GM20000 (cell line): ENCODE measurements around the gene PODXL.
A peak's percentile ranks its signal among the peaks of the same experiment; 100 is the strongest.
"Not testable (repeated sequence)": the region's sequence is repeated elsewhere in the genome, so short reads cannot be mapped to it uniquely, and the experiment has no call there.

Experiments used
- DNase-seq: peaks from one replicate; pipeline ENCODE4 v3.0.0; 2012; ENCODE audit warnings: low spot score
- TF ChIP-seq, protein P1 (sequence below): IDR thresholded peaks from 2 replicates; pipeline ENCODE4 v1.5.1; 2012; ENCODE audit warnings: mild to moderate bottlenecking, control low read depth; ENCODE audit errors: extremely low read depth, missing control alignments

Gene PODXL

DNA sequence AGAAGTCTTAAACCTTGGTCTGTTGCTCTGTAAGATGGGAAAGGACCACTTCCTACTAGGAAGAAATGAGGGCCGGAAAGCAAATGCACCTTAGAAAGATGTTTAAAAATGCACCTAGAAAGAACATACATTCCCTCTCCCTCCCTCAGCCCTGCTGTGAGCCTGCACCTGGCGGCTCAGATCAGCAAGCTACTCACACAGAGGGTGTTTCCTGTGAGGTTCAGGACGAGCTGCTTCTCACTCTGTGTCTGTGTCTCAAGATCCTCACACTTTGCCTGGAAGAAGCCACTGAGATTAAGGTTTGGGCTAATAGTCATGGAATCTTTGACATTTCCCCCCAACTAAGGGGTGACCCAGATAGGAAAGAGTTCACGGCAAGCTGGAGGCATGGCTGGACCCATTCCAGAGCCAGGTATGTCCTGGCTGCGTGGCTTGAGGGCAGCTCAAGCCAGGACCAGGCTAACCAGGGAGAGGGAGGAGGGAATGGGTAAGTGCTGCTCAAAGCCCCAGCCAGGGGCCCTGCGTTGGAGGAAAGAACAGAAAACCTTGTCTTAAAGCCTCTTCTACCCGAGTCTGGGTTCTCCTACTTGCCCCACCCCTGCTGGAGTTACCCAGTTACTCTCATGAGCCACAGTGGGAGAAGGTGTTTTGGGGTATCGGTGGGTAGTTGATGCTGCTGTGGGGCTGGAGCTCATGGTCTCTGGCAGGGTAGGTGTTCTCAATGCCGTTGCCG, 47.5 kb downstream of the PODXL start:
- TF ChIP-seq, protein P1, sequence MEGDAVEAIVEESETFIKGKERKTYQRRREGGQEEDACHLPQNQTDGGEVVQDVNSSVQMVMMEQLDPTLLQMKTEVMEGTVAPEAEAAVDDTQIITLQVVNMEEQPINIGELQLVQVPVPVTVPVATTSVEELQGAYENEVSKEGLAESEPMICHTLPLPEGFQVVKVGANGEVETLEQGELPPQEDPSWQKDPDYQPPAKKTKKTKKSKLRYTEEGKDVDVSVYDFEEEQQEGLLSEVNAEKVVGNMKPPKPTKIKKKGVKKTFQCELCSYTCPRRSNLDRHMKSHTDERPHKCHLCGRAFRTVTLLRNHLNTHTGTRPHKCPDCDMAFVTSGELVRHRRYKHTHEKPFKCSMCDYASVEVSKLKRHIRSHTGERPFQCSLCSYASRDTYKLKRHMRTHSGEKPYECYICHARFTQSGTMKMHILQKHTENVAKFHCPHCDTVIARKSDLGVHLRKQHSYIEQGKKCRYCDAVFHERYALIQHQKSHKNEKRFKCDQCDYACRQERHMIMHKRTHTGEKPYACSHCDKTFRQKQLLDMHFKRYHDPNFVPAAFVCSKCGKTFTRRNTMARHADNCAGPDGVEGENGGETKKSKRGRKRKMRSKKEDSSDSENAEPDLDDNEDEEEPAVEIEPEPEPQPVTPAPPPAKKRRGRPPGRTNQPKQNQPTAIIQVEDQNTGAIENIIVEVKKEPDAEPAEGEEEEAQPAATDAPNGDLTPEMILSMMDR, result no peak
- no peak for DNase-seq

DNA sequence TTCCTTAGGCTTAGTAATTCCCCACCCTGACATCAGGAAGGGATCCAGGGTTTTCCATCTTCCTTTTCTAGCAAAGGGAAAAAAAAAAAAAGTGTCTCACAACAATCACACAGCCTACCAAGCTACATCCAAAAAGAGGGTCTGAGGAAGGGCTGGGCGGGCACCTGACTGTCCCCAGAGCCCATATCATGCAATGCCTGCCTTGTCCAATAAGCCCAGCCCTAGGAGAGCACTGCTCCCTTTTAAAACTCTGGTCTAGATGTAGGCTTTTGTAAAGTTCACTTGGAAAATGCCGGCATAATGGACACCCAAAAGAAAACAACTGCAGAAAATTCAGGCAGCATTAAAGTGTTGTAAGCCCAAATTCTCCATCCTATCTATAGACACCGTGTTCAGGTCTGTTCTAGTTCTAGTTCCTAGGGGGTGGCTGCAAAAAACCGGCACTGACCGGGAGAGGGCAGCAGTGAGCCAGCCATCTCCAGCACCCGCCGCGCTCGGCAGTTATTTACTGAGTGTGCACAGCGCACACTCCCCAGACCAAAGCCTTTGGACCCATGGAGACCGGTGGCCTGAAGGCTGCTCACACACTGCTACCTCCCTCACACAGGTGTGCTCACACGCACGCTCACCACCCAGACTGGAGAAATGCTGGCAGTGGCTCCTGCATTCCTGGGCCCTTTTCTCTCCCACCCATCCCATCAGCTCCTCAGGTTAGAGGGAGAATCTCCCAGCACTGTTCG, 48.7 kb downstream of the PODXL start:
- TF ChIP-seq, protein P1, result peak; percentile 72
- peak; percentile 62 for DNase-seq

DNA sequence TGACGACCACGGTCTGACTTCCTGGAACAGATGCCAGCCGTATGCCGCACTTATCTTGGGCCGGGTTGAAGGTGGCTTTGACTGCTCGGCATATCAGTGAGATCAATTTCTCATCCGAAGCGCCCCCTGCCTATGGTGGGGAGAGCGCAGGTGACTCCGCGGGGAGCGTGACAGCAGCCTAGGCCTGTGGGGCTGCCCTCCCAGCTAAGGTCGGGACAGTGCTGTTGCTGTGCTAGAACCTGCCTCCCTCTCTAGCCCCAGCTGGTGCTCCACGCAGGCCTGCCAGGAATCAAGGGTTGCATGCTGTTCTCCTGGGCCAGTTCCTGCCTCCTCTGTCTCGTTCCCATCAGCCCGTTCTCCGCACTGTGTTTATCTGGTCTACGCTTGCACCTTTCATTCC, 49.8 kb downstream of the PODXL start:
- TF ChIP-seq, protein P1, result no peak
- DNase-seq, result no peak

DNA sequence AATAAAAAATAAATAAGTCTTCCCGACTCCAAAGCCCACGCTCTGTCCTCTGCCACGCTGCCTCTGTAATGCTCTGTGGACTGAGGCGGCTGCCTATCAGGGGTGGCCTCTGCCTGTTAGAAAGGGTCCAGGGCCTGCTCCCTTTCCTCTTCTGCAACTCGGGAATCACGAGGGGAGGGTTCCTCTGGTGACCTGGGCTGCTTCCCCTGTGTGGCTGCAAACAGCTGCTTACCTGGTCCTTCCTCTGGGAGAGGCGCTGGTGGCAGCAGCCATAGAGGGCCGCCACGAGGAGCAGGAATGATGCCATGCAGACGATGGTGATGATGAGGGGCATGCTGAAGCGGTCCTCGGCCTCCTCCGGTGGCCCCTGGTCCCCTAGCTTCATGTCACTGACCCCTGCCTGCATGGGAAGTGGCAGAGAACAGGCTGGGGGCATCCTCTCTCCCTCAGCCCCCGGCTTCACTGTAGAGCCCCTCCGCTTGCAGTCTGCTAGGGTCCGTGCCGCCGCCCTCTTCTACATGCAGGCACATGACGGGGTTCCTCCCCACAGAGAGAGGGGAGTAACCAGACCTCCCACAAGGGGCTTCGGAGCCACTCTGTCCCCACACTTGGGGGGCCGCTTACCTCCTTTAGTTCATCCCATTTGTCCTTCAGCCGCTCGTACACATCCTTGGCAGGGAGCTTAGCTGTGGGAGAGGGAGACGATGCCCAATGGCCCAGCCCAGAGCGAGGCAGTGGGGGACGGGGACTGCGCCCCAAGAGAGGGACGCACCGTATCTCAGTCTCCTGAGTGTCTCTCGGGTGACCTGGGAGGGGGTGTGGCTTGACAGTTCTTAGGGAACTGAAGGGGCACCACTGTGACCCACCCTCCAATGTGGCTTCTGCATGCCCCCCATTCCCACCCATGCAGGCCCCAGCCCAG, 50.5 kb downstream of the PODXL start:
- TF ChIP-seq, protein P1, result no peak
- DNase-seq, result no peak

DNA sequence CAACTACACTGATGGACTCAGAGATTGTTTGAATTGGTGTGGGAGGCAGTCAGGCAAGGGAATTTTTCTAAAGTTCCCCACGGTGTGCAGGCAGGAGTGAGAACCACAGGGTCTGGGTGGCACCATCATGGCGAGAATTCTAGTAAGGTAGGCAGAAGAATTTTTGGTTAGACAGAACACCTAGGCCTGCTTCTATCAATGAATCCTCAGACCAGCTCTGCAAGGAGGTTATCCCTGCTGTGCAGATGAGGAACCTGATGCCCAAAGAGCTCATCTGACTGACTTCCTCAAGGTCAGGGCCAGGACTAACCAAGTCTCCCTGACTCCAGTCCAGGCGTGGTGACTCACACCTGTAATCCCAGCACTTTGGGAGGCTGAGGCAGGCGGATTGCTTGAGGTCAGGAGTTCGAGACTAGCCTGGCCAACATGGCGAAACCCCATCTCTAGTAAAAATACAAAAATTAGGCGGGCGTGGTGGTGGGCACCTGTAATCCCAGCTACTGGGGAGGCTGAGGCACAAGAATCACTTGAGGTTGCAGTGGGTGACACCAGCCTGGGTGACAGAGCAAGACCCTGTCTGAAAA, 51.3 kb downstream of the PODXL start:
- not testable (repeated sequence) for DNase-seq

DNA sequence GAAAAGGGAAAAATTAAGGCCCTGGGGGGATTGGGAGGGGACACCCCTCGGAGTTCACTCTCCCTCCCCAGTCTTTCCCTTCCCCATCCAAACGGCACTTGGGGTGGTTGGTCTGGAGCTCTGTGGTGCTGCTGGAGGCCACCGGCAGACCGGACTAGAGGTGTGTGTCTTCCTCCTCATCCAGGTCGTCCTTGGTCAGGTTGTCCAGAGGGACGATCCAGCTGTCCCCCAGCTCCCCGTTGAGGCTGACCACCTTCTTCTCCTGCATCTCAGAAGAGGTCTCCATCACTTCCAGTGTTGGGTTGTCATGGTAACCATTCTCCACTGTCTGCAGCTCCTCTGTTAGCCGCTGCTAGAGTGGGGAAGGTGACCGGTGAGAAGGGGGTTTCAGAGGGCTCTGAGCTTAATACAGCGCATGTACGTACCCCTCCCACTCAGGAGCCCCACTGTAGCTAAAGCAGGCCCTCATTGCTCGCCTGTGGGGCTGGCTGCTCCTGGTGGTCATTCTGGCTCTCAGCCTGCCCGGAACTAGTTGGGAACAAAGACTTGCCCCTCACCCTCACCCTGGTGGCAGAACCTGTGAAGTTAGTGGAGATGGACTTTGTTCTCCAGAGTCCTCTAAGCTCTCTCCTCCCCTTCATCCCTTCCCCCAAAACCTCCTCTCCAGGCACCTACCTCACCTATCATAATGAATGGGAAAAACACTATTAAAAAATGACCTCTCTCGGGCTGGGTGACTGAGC, 52.1 kb downstream of the PODXL start:
- TF ChIP-seq, protein P1, result no peak
- DNase-seq, result no peak

DNA sequence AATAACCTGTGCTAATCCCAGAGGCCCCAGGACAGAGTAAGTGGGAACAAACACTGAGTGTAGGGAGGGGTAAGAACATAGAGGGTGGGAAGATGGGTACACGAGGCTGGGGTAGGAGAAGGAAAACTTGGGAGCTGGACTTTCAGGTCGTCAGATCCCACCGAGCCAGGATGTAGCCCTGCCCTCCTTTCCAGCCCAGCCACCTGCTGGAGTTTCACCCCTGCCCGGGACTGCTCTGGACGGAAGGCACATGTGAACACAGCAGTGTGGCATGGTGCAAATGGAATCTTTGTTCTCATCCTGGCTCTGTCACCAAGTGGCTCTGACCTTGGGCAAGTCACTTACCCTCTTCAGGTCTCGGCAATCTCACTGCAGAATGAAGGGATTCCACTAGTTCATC, 52.8 kb downstream of the PODXL start:
- DNase-seq, result no peak
- TF ChIP-seq, protein P1, result no peak
